ENCODE results near the gene LRRK1.

DNA sequence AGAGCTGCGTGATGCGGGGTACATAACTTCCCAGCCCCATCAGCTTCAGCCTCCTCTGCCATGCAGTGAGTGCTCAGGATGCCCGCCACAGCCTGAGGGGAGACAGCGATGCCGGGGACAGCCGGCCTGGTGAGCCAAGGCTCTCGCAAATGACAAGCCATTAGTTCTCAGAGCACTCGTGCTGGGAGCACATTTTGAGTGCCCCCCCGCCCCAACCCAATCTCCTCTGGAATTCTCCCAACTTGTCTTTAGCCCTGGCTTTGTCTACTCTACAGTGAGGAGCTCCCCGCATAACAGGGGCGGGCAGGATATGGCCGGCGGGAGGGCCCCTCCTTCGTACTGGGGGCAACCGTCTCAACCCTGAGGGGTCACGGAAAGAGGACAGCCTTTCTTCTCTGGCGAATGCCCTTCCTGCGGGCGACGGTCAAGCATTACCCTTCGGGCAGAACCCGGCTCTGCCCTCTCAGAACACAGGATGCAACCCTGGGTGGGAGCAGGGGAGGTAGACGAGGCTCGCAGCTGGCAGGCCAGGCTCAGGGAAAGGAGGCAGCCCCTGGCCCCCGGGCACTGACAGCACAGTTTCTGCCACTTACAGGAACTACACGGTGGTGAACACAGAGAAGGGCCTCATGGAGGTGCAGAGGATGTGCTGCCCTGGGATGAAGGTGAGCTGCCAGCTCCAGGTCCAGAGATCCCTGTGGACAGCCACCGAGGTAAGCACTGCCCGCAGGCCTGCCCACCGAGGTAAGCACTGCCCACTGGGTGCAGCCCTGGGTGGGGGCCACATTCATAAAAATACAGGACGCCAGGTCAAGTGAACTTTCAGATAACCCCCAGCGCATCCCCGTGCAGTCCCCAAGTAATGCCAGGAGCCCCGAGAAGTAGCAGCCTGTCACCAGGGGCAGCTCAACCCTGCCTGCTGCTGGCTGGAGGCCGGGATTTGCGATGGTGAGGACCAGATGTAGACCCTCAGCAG lies 141.7 kb downstream of the LRRK1 start:
- TF ChIP-seq, protein P1, sequence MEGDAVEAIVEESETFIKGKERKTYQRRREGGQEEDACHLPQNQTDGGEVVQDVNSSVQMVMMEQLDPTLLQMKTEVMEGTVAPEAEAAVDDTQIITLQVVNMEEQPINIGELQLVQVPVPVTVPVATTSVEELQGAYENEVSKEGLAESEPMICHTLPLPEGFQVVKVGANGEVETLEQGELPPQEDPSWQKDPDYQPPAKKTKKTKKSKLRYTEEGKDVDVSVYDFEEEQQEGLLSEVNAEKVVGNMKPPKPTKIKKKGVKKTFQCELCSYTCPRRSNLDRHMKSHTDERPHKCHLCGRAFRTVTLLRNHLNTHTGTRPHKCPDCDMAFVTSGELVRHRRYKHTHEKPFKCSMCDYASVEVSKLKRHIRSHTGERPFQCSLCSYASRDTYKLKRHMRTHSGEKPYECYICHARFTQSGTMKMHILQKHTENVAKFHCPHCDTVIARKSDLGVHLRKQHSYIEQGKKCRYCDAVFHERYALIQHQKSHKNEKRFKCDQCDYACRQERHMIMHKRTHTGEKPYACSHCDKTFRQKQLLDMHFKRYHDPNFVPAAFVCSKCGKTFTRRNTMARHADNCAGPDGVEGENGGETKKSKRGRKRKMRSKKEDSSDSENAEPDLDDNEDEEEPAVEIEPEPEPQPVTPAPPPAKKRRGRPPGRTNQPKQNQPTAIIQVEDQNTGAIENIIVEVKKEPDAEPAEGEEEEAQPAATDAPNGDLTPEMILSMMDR (IDR thresholded peaks at IDR 0.05), result no peak
- TF ChIP-seq POLR2A (IDR thresholded peaks at IDR 0.05), result no peak
